ENCODE results near the gene PUS7L.

DNA sequence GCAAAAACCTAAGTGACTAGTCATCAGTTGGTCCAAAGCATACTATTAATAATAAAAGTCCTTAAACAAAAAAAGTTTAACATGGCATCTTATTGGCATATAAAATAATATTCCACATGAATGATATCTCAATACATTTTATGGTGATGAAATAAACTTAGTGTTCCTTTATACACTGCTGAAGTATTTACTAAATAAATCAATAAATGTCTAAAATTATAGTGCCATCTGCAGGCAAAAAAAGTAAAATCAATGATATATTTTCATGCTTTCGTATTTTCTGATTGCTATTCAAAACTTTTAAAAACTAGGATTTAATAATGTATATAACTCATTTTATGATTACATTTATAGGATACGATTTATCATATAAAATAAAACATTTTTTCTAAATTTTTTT lies 30.5 kb downstream of the PUS7L start:
- TF ChIP-seq, protein P1, sequence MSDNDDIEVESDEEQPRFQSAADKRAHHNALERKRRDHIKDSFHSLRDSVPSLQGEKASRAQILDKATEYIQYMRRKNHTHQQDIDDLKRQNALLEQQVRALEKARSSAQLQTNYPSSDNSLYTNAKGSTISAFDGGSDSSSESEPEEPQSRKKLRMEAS (IDR thresholded peaks at IDR 0.05), result no peak
- TF ChIP-seq, protein P2, sequence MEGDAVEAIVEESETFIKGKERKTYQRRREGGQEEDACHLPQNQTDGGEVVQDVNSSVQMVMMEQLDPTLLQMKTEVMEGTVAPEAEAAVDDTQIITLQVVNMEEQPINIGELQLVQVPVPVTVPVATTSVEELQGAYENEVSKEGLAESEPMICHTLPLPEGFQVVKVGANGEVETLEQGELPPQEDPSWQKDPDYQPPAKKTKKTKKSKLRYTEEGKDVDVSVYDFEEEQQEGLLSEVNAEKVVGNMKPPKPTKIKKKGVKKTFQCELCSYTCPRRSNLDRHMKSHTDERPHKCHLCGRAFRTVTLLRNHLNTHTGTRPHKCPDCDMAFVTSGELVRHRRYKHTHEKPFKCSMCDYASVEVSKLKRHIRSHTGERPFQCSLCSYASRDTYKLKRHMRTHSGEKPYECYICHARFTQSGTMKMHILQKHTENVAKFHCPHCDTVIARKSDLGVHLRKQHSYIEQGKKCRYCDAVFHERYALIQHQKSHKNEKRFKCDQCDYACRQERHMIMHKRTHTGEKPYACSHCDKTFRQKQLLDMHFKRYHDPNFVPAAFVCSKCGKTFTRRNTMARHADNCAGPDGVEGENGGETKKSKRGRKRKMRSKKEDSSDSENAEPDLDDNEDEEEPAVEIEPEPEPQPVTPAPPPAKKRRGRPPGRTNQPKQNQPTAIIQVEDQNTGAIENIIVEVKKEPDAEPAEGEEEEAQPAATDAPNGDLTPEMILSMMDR (IDR thresholded peaks at IDR 0.05 in 2 of 3, conservative IDR thresholded peaks at IDR 0.05 in 1 of 3; ENCODE audit: borderline replicate concordance in 1 of 3, insufficient read depth in 1 of 3, low read depth in 2 of 3, low read length in 2 of 3), result peak in 2 of 3 experiments; percentile 31 to 50; a peak in 3 of 6 replicates
- no peak for TF ChIP-seq SIN3A (IDR thresholded peaks at IDR 0.05; ENCODE audit: low read depth)
- TF ChIP-seq FOSL1 (IDR thresholded peaks at IDR 0.05; ENCODE audit: low read depth), result no peak
- TF ChIP-seq POLR2AphosphoS5 (IDR thresholded peaks at IDR 0.05; ENCODE audit: low read depth, low read length), result no peak
- TF ChIP-seq POLR2A (IDR thresholded peaks at IDR 0.05; ENCODE audit: borderline replicate concordance, extremely low read depth, insufficient read depth, insufficient read length), result no peak
- TF ChIP-seq SP1 (IDR thresholded peaks at IDR 0.05; ENCODE audit: low read depth), result no peak
- TF ChIP-seq EZH2 (IDR thresholded peaks at IDR 0.05), result no peak
- TF ChIP-seq EZH2phosphoT487 (IDR thresholded peaks at IDR 0.05; ENCODE audit: borderline replicate concordance), result no peak
- no peak for TF ChIP-seq JUND (IDR thresholded peaks at IDR 0.05)
- no peak for TF ChIP-seq EGR1 (IDR thresholded peaks at IDR 0.05; ENCODE audit: low read depth)
- no peak for TF ChIP-seq ELF1 (IDR thresholded peaks at IDR 0.05; ENCODE audit: borderline replicate concordance, low read depth)
- TF ChIP-seq CEBPB (IDR thresholded peaks at IDR 0.05; ENCODE audit: low read depth), result no peak

Measured in HCT116 (cell line).